ENCODE data around the gene HCAR1.

DNA sequence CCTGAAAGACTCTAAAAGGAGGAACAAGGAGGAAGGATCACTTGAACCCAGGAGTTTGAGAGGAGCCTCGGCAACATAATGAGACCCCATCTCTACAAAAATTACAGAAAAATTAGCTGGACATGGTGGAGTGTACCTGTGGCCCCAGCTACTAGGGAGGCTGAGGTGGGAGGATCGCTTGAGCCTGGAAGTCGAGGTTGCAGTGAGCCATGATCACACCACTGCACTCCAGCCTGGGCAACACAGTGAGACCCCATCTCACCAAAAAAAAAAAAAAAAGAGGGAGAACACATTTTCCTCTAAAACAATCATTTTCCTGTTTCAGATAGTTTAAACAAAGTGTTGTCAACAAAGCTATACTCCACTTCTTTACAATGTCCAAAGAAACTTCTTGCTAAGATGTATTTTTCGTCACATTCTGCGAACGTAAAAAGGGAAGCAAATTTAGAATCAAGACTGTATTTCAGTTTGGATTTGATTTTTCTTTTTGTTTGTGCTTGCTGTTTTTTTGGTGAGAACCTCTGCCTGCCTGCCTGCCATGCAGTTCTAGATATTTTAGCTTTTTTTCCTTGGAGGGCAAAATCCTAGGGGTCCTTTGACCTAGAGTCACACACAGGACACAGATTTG, 5.1 kb downstream of the HCAR1 start:
- TF ChIP-seq CTCF (IDR thresholded peaks at IDR 0.05; ENCODE audit: low read length), result no peak
- TF ChIP-seq EZH2 (IDR thresholded peaks at IDR 0.05; ENCODE audit: borderline replicate concordance, low read length), result no peak
